Neural progenitor cell (in vitro differentiated cells): ENCODE results near the gene PDE6A. TPM values are rescaled to one million over a fixed set of nuclear protein-coding genes. Genes with fewer than 3 reads are reported as not detected.

Source experiments
- DNase-seq: peaks from one replicate; pipeline ENCODE4 v3.0.0-alpha.2; 2016; ENCODE audit warnings: low spot score
- H2AFZ ChIP-seq: fragments of 200-600 bp; sonication (generic); replicated peaks from 2 replicates; pipeline ENCODE4 v1.6.1; 2016; ENCODE audit warnings: antibody characterized with exemption
- H3F3A ChIP-seq: fragments of 200-600 bp; sonication (generic); 2 replicates; pipeline ENCODE4 v1.6.1; 2016; ENCODE audit warnings: antibody characterized with exemption, low read depth
- H3K27ac ChIP-seq: fragments of 200-600 bp; sonication (generic); 2 replicates; pipeline ENCODE4 v1.5.1; 2016; ENCODE audit warnings: mild to moderate bottlenecking
- H3K27me3 ChIP-seq: fragments of 200-600 bp; sonication (generic); 2 replicates; pipeline ENCODE4 v1.6.1; 2016; ENCODE audit warnings: mild to moderate bottlenecking, moderate library complexity
- H3K36me3 ChIP-seq: fragments of 200-600 bp; sonication (generic); 2 replicates; pipeline ENCODE4 v1.5.1; 2016
- H3K4me1 ChIP-seq: fragments of 200-600 bp; sonication (generic); 2 replicates; pipeline ENCODE4 v1.6.1; 2016; ENCODE audit warnings: mixed run types
- H3K4me2 ChIP-seq: fragments of 200-600 bp; sonication (generic); 2 replicates; pipeline ENCODE4 v1.6.1; 2016
- H3K4me3 ChIP-seq: fragments of 200-600 bp; sonication (generic); 2 replicates; pipeline ENCODE4 v1.5.1; 2016
- H3K79me2 ChIP-seq: fragments of 200-600 bp; sonication (generic); 2 replicates; pipeline ENCODE4 v1.6.1; 2016; ENCODE audit warnings: low read depth
- H3K9ac ChIP-seq: fragments of 200-600 bp; sonication (generic); 2 replicates; pipeline ENCODE4 v1.6.1; 2016
- H3K9me3 ChIP-seq: fragments of 200-600 bp; sonication (generic); 2 replicates; pipeline ENCODE4 v1.5.1; 2016; ENCODE audit warnings: low read depth
- H4K20me1 ChIP-seq: fragments of 200-600 bp; sonication (generic); 2 replicates; pipeline ENCODE4 v1.6.1; 2016; ENCODE audit warnings: low read depth
- H3K27ac Mint-ChIP-seq: 3 replicates; pipeline ENCODE4 v1.8.0; 2021; ENCODE audit warnings: mixed read lengths
- H3K27me3 Mint-ChIP-seq: 2 replicates; pipeline ENCODE4 v1.8.0; 2022; ENCODE audit warnings: low read depth, mild to moderate bottlenecking, inconsistent platforms, moderate library complexity, mixed read lengths; ENCODE audit not compliant: insufficient read depth
- H3K36me3 Mint-ChIP-seq: 3 replicates; pipeline ENCODE4 v1.8.0; 2021; ENCODE audit warnings: mixed read lengths
- H3K4me1 Mint-ChIP-seq: 3 replicates; pipeline ENCODE4 v1.8.0; 2021; ENCODE audit warnings: mixed read lengths
- H3K4me3 Mint-ChIP-seq: 3 replicates; pipeline ENCODE4 v1.8.0; 2021; ENCODE audit warnings: mild to moderate bottlenecking, moderate library complexity, mixed read lengths
- H3K9me3 Mint-ChIP-seq: 3 replicates; pipeline ENCODE4 v1.8.0; 2020; ENCODE audit warnings: mixed read lengths
- EZH2 ChIP-seq: fragments of 200-600 bp; sonication (generic); IDR thresholded peaks from 2 replicates; pipeline ENCODE4 v1.6.1; 2017; ENCODE audit warnings: antibody characterized with exemption, mild to moderate bottlenecking, moderate library complexity
- EZH2phosphoT487 ChIP-seq: fragments of 200-600 bp; sonication (generic); IDR thresholded peaks from 2 replicates; pipeline ENCODE4 v1.6.1; 2017; ENCODE audit warnings: antibody characterized with exemption
- total RNA-seq: library from RNA; depleted of rRNA; stranded (reverse); fragments of >200 nt; gene quantifications from 2 replicates; pipeline ENCODE4 v1.2.3, GENCODE V29; 2015; ENCODE audit warnings: low replicate concordance
- TF ChIP-seq, protein P1 (sequence below): fragments of 200-600 bp; sonication (generic); IDR thresholded peaks from 2 replicates; pipeline ENCODE4 v1.5.1; 2017; ENCODE audit warnings: antibody characterized with exemption, mild to moderate bottlenecking

PDE6A gene
- not detected in 2 replicates for total RNA-seq

DNA sequence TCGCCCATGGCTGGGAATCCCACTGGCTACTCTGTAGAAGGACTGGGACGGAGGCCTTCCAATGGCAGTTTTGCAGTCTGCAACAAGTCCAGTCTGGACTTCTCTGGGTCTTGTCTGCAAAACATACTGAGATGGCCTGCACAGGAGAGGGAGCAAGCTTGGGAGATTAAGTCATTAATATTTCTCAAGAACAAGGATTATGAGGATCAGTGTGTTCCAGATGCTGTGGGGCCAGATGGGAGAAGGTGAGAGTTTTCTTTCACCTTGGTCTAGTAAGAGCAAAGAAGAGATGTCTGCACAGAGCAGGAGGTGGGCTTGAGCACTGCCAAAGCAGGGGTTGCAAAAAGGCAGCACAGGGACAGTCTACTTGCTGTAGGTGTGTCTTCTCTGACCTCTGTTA, at the start of gene PDE6A:
PDE6A (minus strand) TSS at position 128 of the 400 bp plus-strand sequence; CDS start at position 8, 120 bp downstream.
- Mint-ChIP-seq H3K36me3 (no peaks in the 10 kb centered on the region), H3K9me3 (no peaks in the 10 kb centered on the region), H3K27me3 (peaks cover 2% of the 10 kb centered on the region), H3K4me3 (no peak within 1 kb of the TSS), H3K27ac (no peak within 1 kb of the TSS), H3K4me1 (peaks cover 6% of the 10 kb centered on the region)
- Histone ChIP-seq H3K79me2 (no peaks in the 10 kb centered on the region), H3F3A (no peaks in the 10 kb centered on the region), H4K20me1 (no peaks in the 10 kb centered on the region), H2AFZ (no peak within 1 kb of the TSS), H3K27me3 (no peaks in the 10 kb centered on the region), H3K4me2 (no peak within 1 kb of the TSS), H3K9me3 (no peaks in the 10 kb centered on the region), H3K4me3 (no peak within 1 kb of the TSS), H3K4me1 (no peaks in the 10 kb centered on the region), H3K27ac (no peak within 1 kb of the TSS), H3K9ac (no peak within 1 kb of the TSS), H3K36me3 (no peaks in the 10 kb centered on the region)
- DNase-seq, result no peak
- TF ChIP-seq EZH2, result no peak
- TF ChIP-seq, protein P1, sequence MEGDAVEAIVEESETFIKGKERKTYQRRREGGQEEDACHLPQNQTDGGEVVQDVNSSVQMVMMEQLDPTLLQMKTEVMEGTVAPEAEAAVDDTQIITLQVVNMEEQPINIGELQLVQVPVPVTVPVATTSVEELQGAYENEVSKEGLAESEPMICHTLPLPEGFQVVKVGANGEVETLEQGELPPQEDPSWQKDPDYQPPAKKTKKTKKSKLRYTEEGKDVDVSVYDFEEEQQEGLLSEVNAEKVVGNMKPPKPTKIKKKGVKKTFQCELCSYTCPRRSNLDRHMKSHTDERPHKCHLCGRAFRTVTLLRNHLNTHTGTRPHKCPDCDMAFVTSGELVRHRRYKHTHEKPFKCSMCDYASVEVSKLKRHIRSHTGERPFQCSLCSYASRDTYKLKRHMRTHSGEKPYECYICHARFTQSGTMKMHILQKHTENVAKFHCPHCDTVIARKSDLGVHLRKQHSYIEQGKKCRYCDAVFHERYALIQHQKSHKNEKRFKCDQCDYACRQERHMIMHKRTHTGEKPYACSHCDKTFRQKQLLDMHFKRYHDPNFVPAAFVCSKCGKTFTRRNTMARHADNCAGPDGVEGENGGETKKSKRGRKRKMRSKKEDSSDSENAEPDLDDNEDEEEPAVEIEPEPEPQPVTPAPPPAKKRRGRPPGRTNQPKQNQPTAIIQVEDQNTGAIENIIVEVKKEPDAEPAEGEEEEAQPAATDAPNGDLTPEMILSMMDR, result no peak

DNA sequence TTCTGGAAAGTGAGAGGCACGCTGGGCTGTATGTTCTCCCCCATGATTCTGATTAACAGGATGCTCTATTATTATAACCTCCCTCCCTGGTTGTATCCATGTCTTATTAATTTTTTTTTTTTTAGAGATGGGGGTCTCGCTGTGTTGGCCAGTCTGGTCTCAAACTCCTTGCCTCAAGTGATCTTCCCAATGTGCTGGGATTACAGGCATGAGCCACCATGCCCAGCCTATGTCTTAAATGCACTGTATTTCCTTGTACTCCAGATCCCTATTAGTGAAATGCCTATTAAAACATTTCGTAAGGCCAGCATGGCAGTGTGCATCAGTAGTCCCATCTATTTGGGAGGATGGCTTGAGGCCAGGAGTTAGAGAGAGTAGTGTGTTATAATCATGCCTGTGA, 48.9 kb upstream of the PDE6A start:
- H3K4me3 ChIP-seq, result no peak overlapping the region
- H3K36me3 Mint-ChIP-seq, result peaks cover 8% of the 10 kb centered on the region
- TF ChIP-seq, protein P1, result no peak
- TF ChIP-seq EZH2phosphoT487 (no peak), EZH2 (no peak)
- no peaks in the 10 kb centered on the region for H3K27me3 Mint-ChIP-seq
- no peaks in the 10 kb centered on the region for H3K9me3 Mint-ChIP-seq
- no peak for DNase-seq
- no peaks in the 10 kb centered on the region for H3K9me3 ChIP-seq
- H3K27me3 ChIP-seq, result no peaks in the 10 kb centered on the region
- no peaks in the 10 kb centered on the region for H4K20me1 ChIP-seq
- H3K4me1 Mint-ChIP-seq, result no peaks in the 10 kb centered on the region
- H3K79me2 ChIP-seq, result no peaks in the 10 kb centered on the region
- H3K9ac ChIP-seq, result no peak overlapping the region
- H3F3A ChIP-seq, result peaks cover 7% of the 10 kb centered on the region
- no peak overlapping the region for H3K4me3 Mint-ChIP-seq
- no peak overlapping the region for H3K27ac Mint-ChIP-seq
- H2AFZ ChIP-seq, result no peak overlapping the region
- no peak overlapping the region for H3K27ac ChIP-seq
- no peak overlapping the region for H3K4me2 ChIP-seq
- H3K36me3 ChIP-seq, result no peaks in the 10 kb centered on the region
- H3K4me1 ChIP-seq, result no peaks in the 10 kb centered on the region

DNA sequence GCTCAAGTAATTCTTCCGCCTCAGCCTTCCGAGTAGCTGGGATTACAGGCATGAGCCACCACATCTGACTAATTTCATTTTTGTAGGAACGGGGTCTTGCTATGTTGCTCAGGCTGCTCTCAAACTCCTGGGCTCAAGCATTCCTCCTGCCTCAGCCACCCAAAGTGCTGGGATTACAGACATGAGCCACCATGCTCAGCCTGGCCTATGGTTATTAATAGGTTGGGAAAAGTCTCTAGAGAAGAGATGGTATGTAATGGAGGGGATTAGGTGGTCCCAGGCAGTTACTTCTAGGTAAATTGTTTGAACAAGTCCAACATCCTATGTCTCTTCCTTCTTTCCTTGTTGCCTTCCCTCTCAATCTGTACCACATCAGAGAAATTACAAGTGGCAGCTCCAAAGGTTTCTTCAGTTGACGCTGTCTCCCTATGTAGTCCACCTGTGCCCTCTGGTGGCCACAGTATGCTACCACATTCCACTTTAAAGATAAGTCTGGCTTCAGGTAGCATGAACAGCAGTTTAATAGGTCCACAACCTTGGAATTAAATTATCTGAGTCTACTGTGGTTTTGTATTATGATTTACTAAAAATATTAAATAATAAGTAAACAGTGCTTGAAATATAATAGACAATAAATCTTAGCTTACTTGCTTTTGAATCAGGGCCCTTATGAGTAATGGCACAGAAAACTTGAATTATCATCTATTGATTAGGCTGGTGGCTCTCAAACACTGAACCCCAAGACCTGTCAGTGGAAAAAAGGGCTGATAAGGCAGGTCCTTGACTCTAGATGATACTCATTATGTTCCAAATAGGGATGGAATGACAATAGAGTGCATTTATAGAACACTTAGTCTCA, 46.2 kb upstream of the PDE6A start:
- H3K27ac Mint-ChIP-seq, result no peak overlapping the region
- H3K36me3 Mint-ChIP-seq, result peaks cover 2% of the 10 kb centered on the region
- no peaks in the 10 kb centered on the region for H3K79me2 ChIP-seq
- H3K36me3 ChIP-seq, result no peaks in the 10 kb centered on the region
- no peaks in the 10 kb centered on the region for H3K9me3 Mint-ChIP-seq
- no peak overlapping the region for H3K4me3 Mint-ChIP-seq
- no peaks in the 10 kb centered on the region for H3K27me3 ChIP-seq
- H3K4me1 Mint-ChIP-seq, result no peaks in the 10 kb centered on the region
- H2AFZ ChIP-seq, result no peak overlapping the region
- no peaks in the 10 kb centered on the region for H4K20me1 ChIP-seq
- no peaks in the 10 kb centered on the region for H3K4me1 ChIP-seq
- peak; percentile 86 for DNase-seq
- no peak overlapping the region for H3K4me2 ChIP-seq
- no peak for TF ChIP-seq EZH2
- TF ChIP-seq, protein P1, result peak; percentile 98
- H3F3A ChIP-seq, result peaks cover 7% of the 10 kb centered on the region
- no peaks in the 10 kb centered on the region for H3K9me3 ChIP-seq
- no peak overlapping the region for H3K4me3 ChIP-seq
- no peaks in the 10 kb centered on the region for H3K27me3 Mint-ChIP-seq
- no peak overlapping the region for H3K9ac ChIP-seq
- no peak overlapping the region for H3K27ac ChIP-seq
